H9 (cell line): ENCODE measurements around the gene ADO. TPM values are rescaled to one million over a fixed set of nuclear protein-coding genes. Genes with fewer than 3 reads are reported as not detected.

Source experiments
- DNase-seq: peaks from one replicate; pipeline ENCODE4 v3.0.0-alpha.2; 2017
- H2AFZ ChIP-seq: one replicate; pipeline ENCODE4 v1.6.1; 2013; ENCODE audit warnings: mild to moderate bottlenecking, low read length, control low read depth, moderate library complexity
- H2AK5ac ChIP-seq: 2 replicates; pipeline ENCODE4 v1.6.1; 2013; ENCODE audit warnings: low read length, control low read depth, mixed read lengths; ENCODE audit not compliant: insufficient read length
- H2BK120ac ChIP-seq: one replicate; pipeline ENCODE4 v1.6.1; 2013; ENCODE audit warnings: low read depth, mild to moderate bottlenecking, low read length, control low read depth, inconsistent platforms; ENCODE audit not compliant: poor library complexity, severe bottlenecking
- H2BK12ac ChIP-seq: 2 replicates; pipeline ENCODE4 v1.6.1; 2013; ENCODE audit warnings: low read length, control low read depth, mixed read lengths, low read depth; ENCODE audit not compliant: insufficient read length
- H2BK15ac ChIP-seq: 2 replicates; pipeline ENCODE4 v1.6.1; 2013; ENCODE audit warnings: low read depth, low read length, control low read depth
- H2BK20ac ChIP-seq: one replicate; pipeline ENCODE4 v1.6.1; 2013; ENCODE audit warnings: low read depth, mild to moderate bottlenecking, low read length, control low read depth, inconsistent platforms; ENCODE audit not compliant: poor library complexity, severe bottlenecking
- H2BK5ac ChIP-seq: 2 replicates; pipeline ENCODE4 v1.6.1; 2013; ENCODE audit warnings: low read length, control low read depth, mixed read lengths; ENCODE audit not compliant: insufficient read length
- H3K14ac ChIP-seq: 2 replicates; pipeline ENCODE4 v1.6.1; 2013; ENCODE audit warnings: low read length, control low read depth; ENCODE audit not compliant: insufficient read depth
- H3K18ac ChIP-seq: 2 replicates; pipeline ENCODE4 v1.6.1; 2013; ENCODE audit warnings: low read depth, mild to moderate bottlenecking, mixed read lengths, low read length, control low read depth; ENCODE audit not compliant: insufficient read length
- H3K23ac ChIP-seq: 2 replicates; pipeline ENCODE4 v1.6.1; 2013; ENCODE audit warnings: low read length, control low read depth, mixed read lengths, low read depth; ENCODE audit not compliant: insufficient read length
- H3K23me2 ChIP-seq: 2 replicates; pipeline ENCODE4 v1.6.1; 2013; ENCODE audit warnings: low read depth, mild to moderate bottlenecking, mixed read lengths, low read length, control low read depth; ENCODE audit not compliant: insufficient read length, poor library complexity, severe bottlenecking
- H3K27ac ChIP-seq: 2 replicates; pipeline ENCODE4 v1.5.1; 2013; ENCODE audit warnings: low read length, control low read depth, mixed read lengths, low read depth; ENCODE audit not compliant: insufficient read length
- H3K27me3 ChIP-seq: 2 replicates; pipeline ENCODE4 v1.6.1; 2013; ENCODE audit warnings: low read length, control low read depth, inconsistent platforms; ENCODE audit not compliant: insufficient read depth
- H3K4ac ChIP-seq: 2 replicates; pipeline ENCODE4 v1.6.1; 2013; ENCODE audit warnings: low read depth, mild to moderate bottlenecking, control low read depth, inconsistent platforms, low read length, moderate library complexity
- H3K4me1 ChIP-seq: 2 replicates; pipeline ENCODE4 v1.6.1; 2013; ENCODE audit warnings: low read length, control low read depth, inconsistent platforms; ENCODE audit not compliant: insufficient read depth
- H3K4me2 ChIP-seq: 2 replicates; pipeline ENCODE4 v1.6.1; 2013; ENCODE audit warnings: low read length, control low read depth, mixed read lengths; ENCODE audit not compliant: insufficient read length, insufficient read depth
- H3K56ac ChIP-seq: 2 replicates; pipeline ENCODE4 v1.6.1; 2013; ENCODE audit warnings: low read depth, mild to moderate bottlenecking, mixed read lengths, low read length, control low read depth; ENCODE audit not compliant: insufficient read length
- H3K79me1 ChIP-seq: 2 replicates; pipeline ENCODE4 v1.6.1; 2013; ENCODE audit warnings: low read depth, mild to moderate bottlenecking, moderate library complexity, low read length, control low read depth, inconsistent platforms; ENCODE audit not compliant: insufficient read depth, poor library complexity, severe bottlenecking
- H3K79me2 ChIP-seq: 2 replicates; pipeline ENCODE4 v1.6.1; 2013; ENCODE audit warnings: low read length, control low read depth, inconsistent platforms; ENCODE audit not compliant: insufficient read depth
- H3K9ac ChIP-seq: 2 replicates; pipeline ENCODE4 v1.6.1; 2013; ENCODE audit warnings: low read length, control low read depth, mixed read lengths; ENCODE audit not compliant: insufficient read length; ENCODE audit errors: extremely low read depth
- H3K9me3 ChIP-seq: one replicate; pipeline ENCODE4 v1.6.1; 2013; ENCODE audit warnings: low read depth, low read length, inconsistent platforms; ENCODE audit not compliant: control insufficient read depth
- H3T11ph ChIP-seq: one replicate; pipeline ENCODE4 v1.6.1; 2013; ENCODE audit warnings: mild to moderate bottlenecking, low read length, control low read depth, inconsistent platforms
- H4K20me1 ChIP-seq: one replicate; pipeline ENCODE4 v1.6.1; 2013; ENCODE audit not compliant: control insufficient read depth, insufficient read length, insufficient read depth
- H4K5ac ChIP-seq: 2 replicates; pipeline ENCODE4 v1.6.1; 2013; ENCODE audit warnings: low read depth, mild to moderate bottlenecking, mixed read lengths, low read length, control low read depth; ENCODE audit not compliant: insufficient read length
- H4K8ac ChIP-seq: replicated peaks from 2 replicates; pipeline ENCODE4 v1.6.1; 2013; ENCODE audit warnings: low read length, control low read depth, mixed read lengths, low read depth; ENCODE audit not compliant: insufficient read length
- H4K91ac ChIP-seq: 2 replicates; pipeline ENCODE4 v1.6.1; 2013; ENCODE audit warnings: low read depth, mild to moderate bottlenecking, moderate library complexity, mixed read lengths, low read length, control low read depth; ENCODE audit not compliant: insufficient read length
- H3K27ac Mint-ChIP-seq, 3 experiments: 2 replicates in 2 of 3; 3 replicates in 1 of 3; pipeline ENCODE4 v1.8.0; 2020 to 2021; ENCODE audit warnings: mixed read lengths in 3 of 3, mild to moderate bottlenecking in 1 of 3, moderate library complexity in 1 of 3
- H3K27me3 Mint-ChIP-seq: 2 replicates; pipeline ENCODE4 v1.8.0; 2021; ENCODE audit warnings: low read depth, mild to moderate bottlenecking, moderate library complexity, mixed read lengths
- H3K36me3 Mint-ChIP-seq, 3 experiments: 2 replicates in 2 of 3; 3 replicates in 1 of 3; pipeline ENCODE4 v1.8.0; 2020 to 2021; ENCODE audit warnings: low read depth in 3 of 3, mixed read lengths in 3 of 3; ENCODE audit not compliant: insufficient read depth in 1 of 3
- H3K4me1 Mint-ChIP-seq, 2 experiments: 2 replicates each; pipeline ENCODE4 v1.8.0; 2020; ENCODE audit warnings: mixed read lengths in 2 of 2
- H3K4me3 Mint-ChIP-seq, 2 experiments: 2 replicates in 1 of 2; 3 replicates in 1 of 2; pipeline ENCODE4 v1.8.0; 2020 to 2021; ENCODE audit warnings: mild to moderate bottlenecking in 2 of 2, mixed read lengths in 2 of 2, moderate library complexity in 1 of 2
- H3K9me3 Mint-ChIP-seq, 2 experiments: 2 replicates in 1 of 2; 3 replicates in 1 of 2; pipeline ENCODE4 v1.8.0; 2020; ENCODE audit warnings: mild to moderate bottlenecking in 2 of 2, mixed read lengths in 2 of 2, moderate library complexity in 1 of 2
- WGBS: extraction: QIAGEN DNeasy Blood & Tissue Kit; methylation state at CpG from one replicate; pipeline ENCODE4 v1.1.7; 2013; ENCODE audit warnings: missing lambda C conversion rate, low lambda C conversion rate, mixed read lengths; ENCODE audit not compliant: insufficient read length; ENCODE audit errors: extremely low coverage; 5-methylcytosine and 5-hydroxymethylcytosine counted together
- total RNA-seq: library from RNA; stranded (reverse); gene quantifications from 2 replicates; pipeline ENCODE4 v1.2.1, GENCODE V29; 2021
- TF ChIP-seq, protein P1 (sequence below): fragments of 200-600 bp; sonication (generic); conservative IDR thresholded peaks from 3 replicates; pipeline ENCODE4 v1.8.0; 2021; ENCODE audit warnings: antibody characterized with exemption, mild to moderate bottlenecking

Gene ADO
- total RNA-seq, 1 experiment from 2014 or later = 31.6 TPM

DNA sequence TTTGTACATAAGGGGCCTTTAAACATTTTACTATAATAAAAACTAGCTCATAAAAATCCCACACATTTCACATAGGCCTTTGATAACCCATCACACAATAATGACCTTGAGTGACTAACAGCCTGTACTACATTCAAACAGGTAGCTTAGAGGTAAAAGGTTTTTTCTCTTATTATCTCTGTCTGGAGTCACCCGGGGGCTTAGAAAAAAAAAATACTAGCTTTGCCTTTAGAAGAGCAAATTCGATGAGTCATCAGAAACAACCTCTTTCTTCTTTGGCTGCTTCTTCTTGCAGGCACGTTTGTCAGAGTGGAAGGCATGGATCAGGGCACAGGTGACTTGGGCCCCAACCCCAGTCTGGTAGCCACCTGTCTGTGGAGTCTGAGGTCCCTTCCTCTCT lies 43.4 kb upstream of the ADO start:
- peaks cover 9 to 16% of the 10 kb centered on the region in 2 experiments for H3K4me1 Mint-ChIP-seq

More for the DNA sequence above, 43.4 kb upstream of the ADO start:
- Mint-ChIP-seq H3K4me3 (no peak overlapping the region), H3K36me3 (no peaks in the 10 kb centered on the region), H3K9me3 (0 out of 5 replicates have a peak, but pooled peaks cover 0 to 2% of the 10 kb centered on the region in 2 experiments), H3K27me3 (no peaks in the 10 kb centered on the region), H3K27ac (peak overlapping the region in 1 of 3 experiments; percentile 34; a peak in 1 of 7 replicates)
- TF ChIP-seq, protein P1, sequence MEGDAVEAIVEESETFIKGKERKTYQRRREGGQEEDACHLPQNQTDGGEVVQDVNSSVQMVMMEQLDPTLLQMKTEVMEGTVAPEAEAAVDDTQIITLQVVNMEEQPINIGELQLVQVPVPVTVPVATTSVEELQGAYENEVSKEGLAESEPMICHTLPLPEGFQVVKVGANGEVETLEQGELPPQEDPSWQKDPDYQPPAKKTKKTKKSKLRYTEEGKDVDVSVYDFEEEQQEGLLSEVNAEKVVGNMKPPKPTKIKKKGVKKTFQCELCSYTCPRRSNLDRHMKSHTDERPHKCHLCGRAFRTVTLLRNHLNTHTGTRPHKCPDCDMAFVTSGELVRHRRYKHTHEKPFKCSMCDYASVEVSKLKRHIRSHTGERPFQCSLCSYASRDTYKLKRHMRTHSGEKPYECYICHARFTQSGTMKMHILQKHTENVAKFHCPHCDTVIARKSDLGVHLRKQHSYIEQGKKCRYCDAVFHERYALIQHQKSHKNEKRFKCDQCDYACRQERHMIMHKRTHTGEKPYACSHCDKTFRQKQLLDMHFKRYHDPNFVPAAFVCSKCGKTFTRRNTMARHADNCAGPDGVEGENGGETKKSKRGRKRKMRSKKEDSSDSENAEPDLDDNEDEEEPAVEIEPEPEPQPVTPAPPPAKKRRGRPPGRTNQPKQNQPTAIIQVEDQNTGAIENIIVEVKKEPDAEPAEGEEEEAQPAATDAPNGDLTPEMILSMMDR = no peak
- DNase-seq = no peak
- H3K4me2 ChIP-seq = no peak overlapping the region
- no peak overlapping the region for H3K9ac ChIP-seq
- H4K20me1 ChIP-seq = no peaks in the 10 kb centered on the region
- H3K23me2 ChIP-seq = no peaks in the 10 kb centered on the region
- H3K9me3 ChIP-seq = no peaks in the 10 kb centered on the region
- no peak overlapping the region for H3K18ac ChIP-seq
- H3K14ac ChIP-seq = no peak overlapping the region
- H2BK120ac ChIP-seq = no peak overlapping the region
- peaks cover 3% of the 10 kb centered on the region; the same call in 1 of the 2 replicates for H3K4me1 ChIP-seq
- no peak overlapping the region for H2BK15ac ChIP-seq
- H3K27ac ChIP-seq = no peak overlapping the region
- no peak overlapping the region for H3K23ac ChIP-seq
- H4K91ac ChIP-seq = no peak overlapping the region
- no peak overlapping the region for H2BK5ac ChIP-seq
- H3K79me2 ChIP-seq = no peaks in the 10 kb centered on the region
- H2AK5ac ChIP-seq = no peak overlapping the region
- no CpG with 5 or more reads among the region's 3 CpGs for WGBS
- no peaks in the 10 kb centered on the region for H3K27me3 ChIP-seq
- no peak overlapping the region for H3K56ac ChIP-seq
- no peak overlapping the region for H3T11ph ChIP-seq
- H4K8ac ChIP-seq = no peak overlapping the region
- H4K5ac ChIP-seq = no peak overlapping the region
- H3K79me1 ChIP-seq = no peaks in the 10 kb centered on the region
- H3K4ac ChIP-seq = no peak overlapping the region
- H2BK12ac ChIP-seq = no peak overlapping the region
- no peak overlapping the region for H2AFZ ChIP-seq
- H2BK20ac ChIP-seq = peak overlapping the region; percentile 14
